Central memory CD8-positive, alpha-beta T cell (primary cell): ENCODE measurements around the gene FADS2.
"Not testable (repeated sequence)": the region's sequence is repeated elsewhere in the genome, so short reads cannot be mapped to it uniquely, and the experiment has no call there.

Source experiments
- ATAC-seq: fragments of 150-1000 bp; cut with Tn5 transposase; replicated peaks from 2 replicates; pipeline ENCODE4 v1.10.0; 2022; ENCODE audit warnings: mild to moderate bottlenecking, moderate FRiP score, moderate number of reproducible peaks; ENCODE audit not compliant: poor library complexity, severe bottlenecking; ENCODE audit errors: extremely low read depth
- DNase-seq, 2 donors: peaks; one replicate each; pipeline ENCODE4 v3.0.0; 2021; ENCODE audit warnings: low spot score in 2 of 2
- H3K27ac Mint-ChIP-seq: one replicate; pipeline ENCODE4 v1.8.0; 2022; ENCODE audit warnings: low read depth, mild to moderate bottlenecking, moderate library complexity, mixed read lengths
- H3K27me3 Mint-ChIP-seq: one replicate; pipeline ENCODE4 v1.8.0; 2022; ENCODE audit warnings: mixed read lengths
- H3K36me3 Mint-ChIP-seq: one replicate; pipeline ENCODE4 v1.8.0; 2022; ENCODE audit warnings: mild to moderate bottlenecking, moderate library complexity, mixed read lengths; ENCODE audit not compliant: insufficient read depth
- H3K4me1 Mint-ChIP-seq: one replicate; pipeline ENCODE4 v1.8.0; 2022; ENCODE audit warnings: mixed read lengths
- H3K4me3 Mint-ChIP-seq: one replicate; pipeline ENCODE4 v1.8.0; 2022; ENCODE audit warnings: mild to moderate bottlenecking, moderate library complexity, mixed read lengths
- H3K9me3 Mint-ChIP-seq: one replicate; pipeline ENCODE4 v1.8.0; 2022; ENCODE audit warnings: mixed read lengths

The FADS2 gene

GRCh38 chr11:61872935-61873565 lies 45.0 kb downstream of the FADS2 start:
- Mint-ChIP-seq H3K4me3 (no peak overlapping the region), H3K9me3 (no peaks in the 10 kb centered on the region), H3K27ac (no peak overlapping the region), H3K4me1 (peaks cover 9% of the 10 kb centered on the region), H3K27me3 (peaks cover 17% of the 10 kb centered on the region), H3K36me3 (peaks cover 3% of the 10 kb centered on the region)
- DNase-seq (no peak), ATAC-seq (no peak)

DNA sequence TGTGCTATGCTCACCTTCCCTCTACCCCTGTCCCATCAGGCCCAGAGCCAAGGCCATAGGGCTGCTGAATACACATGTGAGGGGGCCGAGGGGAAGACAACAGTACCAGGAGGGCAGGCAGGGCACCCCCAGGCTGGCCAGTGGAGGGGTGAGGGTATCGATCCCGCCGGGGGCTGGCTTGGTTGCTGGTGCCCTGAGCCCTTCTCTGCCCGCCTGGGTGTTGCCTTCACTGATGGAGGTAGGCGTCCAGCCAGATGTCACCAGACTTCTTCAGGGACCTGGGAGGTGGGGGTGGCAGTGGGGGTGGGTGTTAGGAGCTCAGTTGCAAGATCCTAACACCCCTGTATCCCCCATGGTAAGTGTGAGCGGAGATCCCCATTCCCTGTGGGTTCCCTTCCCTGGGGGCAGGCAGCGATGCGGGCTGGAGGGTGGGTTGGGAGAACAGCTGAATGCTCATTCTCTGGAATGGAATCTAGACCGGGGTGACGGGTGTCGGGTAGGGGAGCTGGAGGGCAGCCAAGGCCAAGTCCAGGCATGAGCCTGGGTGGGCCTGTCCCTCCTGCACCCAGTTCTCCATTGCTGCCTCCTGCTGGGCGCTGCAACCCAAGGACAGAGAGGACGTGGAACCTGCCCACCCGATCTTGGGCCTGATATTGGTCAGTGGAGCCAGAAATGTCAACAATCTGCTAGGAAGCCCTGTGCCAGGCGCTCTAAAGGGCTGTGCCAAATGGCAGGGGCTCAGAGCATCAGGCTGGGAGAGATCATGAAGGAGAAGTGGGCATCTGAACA lies 45.7 kb downstream of the FADS2 start:
- peaks cover 9% of the 10 kb centered on the region for H3K4me1 Mint-ChIP-seq
- peaks cover 17% of the 10 kb centered on the region for H3K27me3 Mint-ChIP-seq
- no peak overlapping the region for H3K27ac Mint-ChIP-seq
- H3K4me3 Mint-ChIP-seq, result no peak overlapping the region
- no peaks in the 10 kb centered on the region for H3K9me3 Mint-ChIP-seq
- no peak for DNase-seq
- no peak for ATAC-seq
- H3K36me3 Mint-ChIP-seq, result peaks cover 1% of the 10 kb centered on the region

GRCh38 chr11:61874377-61874809 lies 46.3 kb downstream of the FADS2 start:
- no peaks in the 10 kb centered on the region for H3K9me3 Mint-ChIP-seq
- ATAC-seq (no peak), DNase-seq (no peak)
- peaks cover 1% of the 10 kb centered on the region for H3K36me3 Mint-ChIP-seq
- peaks cover 15% of the 10 kb centered on the region for H3K27me3 Mint-ChIP-seq
- H3K4me1 Mint-ChIP-seq, result peaks cover 9% of the 10 kb centered on the region
- no peak overlapping the region for H3K27ac Mint-ChIP-seq
- no peak overlapping the region for H3K4me3 Mint-ChIP-seq

DNA sequence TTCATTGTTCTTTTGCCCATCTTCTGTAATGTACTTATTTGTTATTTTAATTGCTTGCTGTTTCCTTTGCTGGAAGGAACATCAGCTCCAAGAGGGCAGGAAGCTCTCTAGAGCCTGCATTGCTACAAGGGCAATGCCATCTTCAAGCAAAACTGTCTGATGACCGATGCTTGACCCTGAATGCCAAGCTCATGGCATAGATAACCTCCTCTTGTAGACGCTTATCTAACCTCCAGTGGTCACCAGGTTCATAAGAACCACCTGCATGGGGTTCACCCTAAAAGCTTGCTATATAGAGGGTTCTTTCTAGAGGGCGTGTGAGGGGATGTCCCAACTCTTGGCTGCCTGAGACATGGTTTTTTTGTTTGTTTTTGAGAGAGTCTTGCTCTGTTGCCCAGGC lies 46.8 kb downstream of the FADS2 start:
- H3K9me3 Mint-ChIP-seq, result no peaks in the 10 kb centered on the region
- no peak overlapping the region for H3K27ac Mint-ChIP-seq
- ATAC-seq, result no peak
- H3K27me3 Mint-ChIP-seq, result peaks cover 11% of the 10 kb centered on the region
- no peak for DNase-seq
- peaks cover 1% of the 10 kb centered on the region for H3K36me3 Mint-ChIP-seq
- H3K4me1 Mint-ChIP-seq, result peaks cover 9% of the 10 kb centered on the region
- H3K4me3 Mint-ChIP-seq, result no peak overlapping the region

- peaks cover 1% of the 10 kb centered on the region for H3K36me3 Mint-ChIP-seq
- DNase-seq, result no peak
- H3K9me3 Mint-ChIP-seq, result no peaks in the 10 kb centered on the region
- no peak for ATAC-seq
- peaks cover 7% of the 10 kb centered on the region for H3K4me1 Mint-ChIP-seq
- peaks cover 7% of the 10 kb centered on the region for H3K27me3 Mint-ChIP-seq
- H3K27ac Mint-ChIP-seq, result no peak overlapping the region
- H3K4me3 Mint-ChIP-seq, result no peak overlapping the region
Measured at GRCh38 chr11:61875698-61876097, 47.6 kb downstream of the FADS2 start.

DNA sequence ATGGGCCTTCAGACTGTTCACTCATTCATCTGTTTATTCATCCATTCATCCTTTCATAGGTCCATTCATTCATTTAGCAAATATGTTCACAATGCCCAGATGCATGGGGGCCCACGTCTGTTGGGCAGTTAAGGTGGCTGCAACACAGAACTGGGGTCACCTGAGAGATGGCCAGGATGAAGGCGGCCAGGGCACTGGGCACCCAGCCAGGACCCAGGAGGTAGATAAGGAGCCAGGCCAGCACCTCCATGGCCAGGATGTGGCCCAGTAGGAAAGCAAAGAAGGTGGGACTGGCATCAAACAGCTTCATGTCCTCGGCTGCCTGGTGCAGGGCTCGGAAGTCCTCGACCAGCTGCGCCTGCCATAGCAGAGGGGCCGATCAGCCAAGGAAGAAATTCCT lies 51.1 kb downstream of the FADS2 start:
- no peak for ATAC-seq
- H3K4me1 Mint-ChIP-seq, result peaks cover 6% of the 10 kb centered on the region
- no peaks in the 10 kb centered on the region for H3K36me3 Mint-ChIP-seq
- no peak overlapping the region for H3K27ac Mint-ChIP-seq
- no peaks in the 10 kb centered on the region for H3K27me3 Mint-ChIP-seq
- H3K9me3 Mint-ChIP-seq, result no peaks in the 10 kb centered on the region
- H3K4me3 Mint-ChIP-seq, result no peak overlapping the region
- no peak for DNase-seq

GRCh38 chr11:61880031-61880430 lies 51.9 kb downstream of the FADS2 start:
- ATAC-seq, result no peak

DNA sequence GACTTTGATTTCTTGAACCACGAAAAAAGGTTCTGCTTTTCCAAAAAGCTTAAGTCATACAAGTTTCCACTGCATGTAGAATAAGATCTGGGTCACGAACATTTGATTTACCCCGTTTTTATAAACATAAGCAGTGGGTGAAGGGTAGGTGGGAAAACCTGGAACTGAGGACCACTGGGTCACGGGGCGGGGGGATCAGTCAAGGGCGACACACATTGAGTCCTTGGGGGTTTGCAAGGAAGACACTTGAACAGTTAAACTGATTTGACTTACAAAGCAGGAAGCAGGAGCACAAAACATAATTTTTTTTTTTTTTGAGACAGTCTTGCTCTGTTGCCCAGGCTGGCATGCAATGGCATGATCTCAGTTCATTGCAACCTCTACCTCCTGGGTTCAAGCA lies 52.4 kb downstream of the FADS2 start:
- Mint-ChIP-seq H3K27ac (no peak overlapping the region), H3K27me3 (no peaks in the 10 kb centered on the region), H3K36me3 (no peaks in the 10 kb centered on the region), H3K9me3 (no peaks in the 10 kb centered on the region), H3K4me3 (no peak overlapping the region), H3K4me1 (peaks cover 6% of the 10 kb centered on the region)
- DNase-seq (no peak), ATAC-seq (no peak)

More at GRCh38 chr11:61880031-61880430, 51.9 kb downstream of the FADS2 start:
- Mint-ChIP-seq H3K9me3 (no peaks in the 10 kb centered on the region), H3K27me3 (no peaks in the 10 kb centered on the region), H3K36me3 (no peaks in the 10 kb centered on the region), H3K27ac (no peak overlapping the region), H3K4me1 (peaks cover 6% of the 10 kb centered on the region), H3K4me3 (no peak overlapping the region)
- DNase-seq, result no peak

- Mint-ChIP-seq H3K27me3 (no peaks in the 10 kb centered on the region), H3K4me1 (peaks cover 6% of the 10 kb centered on the region), H3K4me3 (no peak overlapping the region), H3K36me3 (no peaks in the 10 kb centered on the region), H3K9me3 (no peaks in the 10 kb centered on the region), H3K27ac (no peak overlapping the region)
- DNase-seq (no peak), ATAC-seq (no peak)
Measured at GRCh38 chr11:61881397-61881796, 53.3 kb downstream of the FADS2 start.

GRCh38 chr11:61882267-61882666 lies 54.2 kb downstream of the FADS2 start:
- not testable (repeated sequence) for H3K4me3 Mint-ChIP-seq, H3K27ac Mint-ChIP-seq, DNase-seq, H3K27me3 Mint-ChIP-seq, H3K4me1 Mint-ChIP-seq, ATAC-seq, H3K36me3 Mint-ChIP-seq, H3K9me3 Mint-ChIP-seq

DNA sequence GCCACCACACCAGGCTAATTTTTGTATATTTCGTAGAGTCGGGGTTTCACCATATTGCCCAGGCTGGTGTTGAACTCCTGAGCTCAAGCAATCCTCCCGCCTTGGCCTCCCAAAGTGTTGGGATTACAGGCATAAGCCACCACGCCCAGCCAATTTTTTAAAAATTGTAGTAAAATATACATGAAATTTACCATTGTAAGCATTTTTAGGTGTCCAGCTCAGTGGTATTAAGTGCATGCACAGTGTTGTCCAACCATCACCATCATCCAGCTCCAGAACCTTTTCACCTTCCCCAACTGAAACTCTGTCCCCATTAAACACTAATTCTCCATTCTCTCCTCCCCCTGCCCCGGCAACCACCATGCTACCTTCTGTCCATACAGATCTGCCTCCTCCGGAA lies 54.8 kb downstream of the FADS2 start:
- Mint-ChIP-seq H3K27ac (no peak overlapping the region), H3K27me3 (no peaks in the 10 kb centered on the region), H3K4me3 (no peak overlapping the region), H3K4me1 (peaks cover 11% of the 10 kb centered on the region), H3K9me3 (no peaks in the 10 kb centered on the region), H3K36me3 (no peaks in the 10 kb centered on the region)
- DNase-seq, result no peak
- no peak for ATAC-seq

- no peak overlapping the region for H3K27ac Mint-ChIP-seq
- H3K27me3 Mint-ChIP-seq, result no peaks in the 10 kb centered on the region
- DNase-seq (no peak), ATAC-seq (no peak)
- H3K4me1 Mint-ChIP-seq, result peaks cover 11% of the 10 kb centered on the region
- H3K36me3 Mint-ChIP-seq, result no peaks in the 10 kb centered on the region
- H3K9me3 Mint-ChIP-seq, result no peaks in the 10 kb centered on the region
- no peak overlapping the region for H3K4me3 Mint-ChIP-seq
Measured at GRCh38 chr11:61883327-61883726, 55.2 kb downstream of the FADS2 start.

DNA sequence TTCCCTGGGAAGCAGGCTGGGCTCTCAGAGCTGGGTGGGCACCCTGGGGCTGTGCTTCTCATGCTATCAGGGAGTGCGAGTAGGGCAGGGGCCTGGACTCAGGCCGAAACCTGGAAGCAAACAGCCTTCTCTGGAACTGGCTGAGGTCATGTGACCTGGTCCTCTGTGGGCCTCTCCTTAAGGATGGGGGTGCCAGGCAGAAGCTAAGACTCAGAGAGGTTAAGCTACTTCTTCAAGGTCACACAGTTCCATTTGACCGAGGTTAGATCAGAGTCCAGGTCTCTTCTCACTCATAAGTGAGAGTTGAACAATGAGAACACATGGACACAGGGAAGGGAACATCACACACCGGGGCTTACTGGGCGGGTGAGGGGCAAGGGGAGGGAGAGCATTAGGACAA lies 55.8 kb downstream of the FADS2 start:
- DNase-seq, result no peak
- no peak for ATAC-seq
- Mint-ChIP-seq H3K4me1 (peaks cover 11% of the 10 kb centered on the region), H3K27ac (no peak overlapping the region), H3K9me3 (no peaks in the 10 kb centered on the region), H3K36me3 (no peaks in the 10 kb centered on the region), H3K27me3 (no peaks in the 10 kb centered on the region), H3K4me3 (no peak overlapping the region)
